ENCODE data around the gene SULT2B1. TPM values are rescaled to one million over a fixed set of nuclear protein-coding genes. Genes with fewer than 3 reads are reported as not detected.
A peak's percentile ranks its signal among the peaks of the same experiment; 100 is the strongest.

Gene SULT2B1
- total and polyA plus RNA-seq, 7 donors: 0.06 to 0.23 TPM; not detected in 5

GRCh38 chr19:48633148-48634035 lies 81.4 kb downstream of the SULT2B1 start:
- no peaks in the 10 kb centered on the region for H3K27me3 ChIP-seq (ENCODE audit: insufficient read depth in 3 of 3, low read length in 2 of 3)
- no peaks in the 10 kb centered on the region for H3K9me3 ChIP-seq
- H3K27ac ChIP-seq: peak overlapping the region; percentile 97
- no peak for TF ChIP-seq CTCF (IDR thresholded peaks at IDR 0.05)
- DNase-seq (no peak), ATAC-seq (no peak)
- intact Hi-C loops (cut with DNase I): loop anchor here in 1 of 2 donors (10.0 kb wide), 1 partner anchor 331 kb away; the partner anchor contains the start of gene FTL
- WGBS, 3 donors: 48 to 67% (median 52%) methylated on average over 22 of the region's 22 CpGs
- peaks cover 0 to 7% of the 10 kb centered on the region in 2 donors for H3K36me3 ChIP-seq (ENCODE audit: insufficient read depth in 1 of 2, low read depth in 1 of 2)
- peak overlapping the region; percentile 87 for H3K4me3 ChIP-seq
- peaks cover 50% of the 10 kb centered on the region for H3K4me1 ChIP-seq

GRCh38 chr19:48634036-48634342 lies 82.0 kb downstream of the SULT2B1 start:
- H3K9me3 ChIP-seq: no peaks in the 10 kb centered on the region
- peaks cover 0 to 7% of the 10 kb centered on the region in 2 donors for H3K36me3 ChIP-seq (ENCODE audit: insufficient read depth in 1 of 2, low read depth in 1 of 2)
- H3K27me3 ChIP-seq (ENCODE audit: insufficient read depth in 3 of 3, low read length in 2 of 3): no peaks in the 10 kb centered on the region
- WGBS, 3 donors: 12 to 33% (median 15%) methylated on average over 7 of the region's 7 CpGs
- intact Hi-C loops (cut with DNase I): loop anchor here in 1 of 2 donors (10.0 kb wide), 1 partner anchor 331 kb away; the partner anchor contains the start of gene FTL
- peak overlapping the region; percentile 87 for H3K4me3 ChIP-seq
- peak overlapping the region; percentile 97 for H3K27ac ChIP-seq
- no peak for ATAC-seq
- H3K4me1 ChIP-seq: peaks cover 55% of the 10 kb centered on the region
- no peak for DNase-seq
- no peak for TF ChIP-seq CTCF (IDR thresholded peaks at IDR 0.05)

- Histone ChIP-seq H3K4me3 (peak overlapping the region; percentile 87), H3K4me1 (peaks cover 55% of the 10 kb centered on the region), H3K9me3 (no peaks in the 10 kb centered on the region), H3K27ac (peak overlapping the region; percentile 97), H3K36me3 (ENCODE audit: insufficient read depth in 1 of 2, low read depth in 1 of 2) (peaks cover 0 to 7% of the 10 kb centered on the region in 2 donors), H3K27me3 (ENCODE audit: insufficient read depth in 3 of 3, low read length in 2 of 3) (no peaks in the 10 kb centered on the region)
- DNase-seq (peak; percentile 98 to 99), ATAC-seq (peak; percentile 60 to 70 (median 64))
- TF ChIP-seq CTCF (IDR thresholded peaks at IDR 0.05): no peak
- intact Hi-C loops (cut with DNase I): loop anchor here in 1 of 2 donors (10.0 kb wide), 1 partner anchor 330 kb away; the partner anchor contains the start of gene FTL
- 2 to 6% (median 3%) methylated on average over 21 to 37 of the region's 37 CpGs for WGBS, 3 donors
Observed at GRCh38 chr19:48634424-48635262, 82.7 kb downstream of the SULT2B1 start.

- H3K4me3 ChIP-seq: peak overlapping the region; percentile 87
- no peak for TF ChIP-seq CTCF (IDR thresholded peaks at IDR 0.05)
- H3K4me1 ChIP-seq: peaks cover 50% of the 10 kb centered on the region
- no peaks in the 10 kb centered on the region for H3K27me3 ChIP-seq (ENCODE audit: insufficient read depth in 3 of 3, low read length in 2 of 3)
- intact Hi-C loops (cut with DNase I): loop anchor here in 1 of 2 donors (10.0 kb wide), 1 partner anchor 329 kb away; the partner anchor contains the start of gene FTL
- peak overlapping the region; percentile 97 for H3K27ac ChIP-seq
- DNase-seq: peak; percentile 80 to 88
- H3K9me3 ChIP-seq: no peaks in the 10 kb centered on the region
- peaks cover 0 to 6% of the 10 kb centered on the region in 2 donors for H3K36me3 ChIP-seq (ENCODE audit: insufficient read depth in 1 of 2, low read depth in 1 of 2)
- peak; percentile 57 to 61 (median 59) for ATAC-seq
- 0 to 1% (median 1%) methylated on average over 28 to 67 of the region's 67 CpGs for WGBS, 3 donors
Observed at GRCh38 chr19:48635263-48635965, 83.4 kb downstream of the SULT2B1 start.
